Endodermal cell (in vitro differentiated cells): ENCODE results near the gene SNX5. TPM values are rescaled to one million over a fixed set of nuclear protein-coding genes. Genes with fewer than 3 reads are reported as not detected.

ENCODE experiments used
- DNase-seq: peaks from one replicate; pipeline ENCODE4 v3.0.0-alpha.2; 2017
- H3K27ac ChIP-seq: 2 replicates; pipeline ENCODE4 v1.5.1; 2013; ENCODE audit warnings: mild to moderate bottlenecking, low read depth, low read length, moderate library complexity
- H3K27me3 ChIP-seq: 2 replicates; pipeline ENCODE4 v1.6.1; 2013; ENCODE audit warnings: mild to moderate bottlenecking, low read length, moderate library complexity; ENCODE audit not compliant: insufficient read depth, control insufficient read depth, poor library complexity, severe bottlenecking
- H3K36me3 ChIP-seq: 2 replicates; pipeline ENCODE4 v1.7.0; 2013; ENCODE audit warnings: mild to moderate bottlenecking, low read length, moderate library complexity; ENCODE audit not compliant: control insufficient read depth, insufficient read depth
- H3K4me1 ChIP-seq: one replicate; pipeline ENCODE4 v1.7.0; 2013; ENCODE audit warnings: low read length; ENCODE audit not compliant: control insufficient read depth, insufficient read depth
- H3K4me3 ChIP-seq: 2 replicates; pipeline ENCODE4 v1.5.1; 2013; ENCODE audit warnings: mild to moderate bottlenecking, low read length, moderate library complexity
- H3K9ac ChIP-seq: 2 replicates; pipeline ENCODE4 v1.6.1; 2013; ENCODE audit warnings: mild to moderate bottlenecking, low read length, moderate library complexity; ENCODE audit not compliant: poor library complexity, severe bottlenecking; ENCODE audit errors: extremely low read depth
- H3K9me3 ChIP-seq: 2 replicates; pipeline ENCODE4 v1.6.1; 2013; ENCODE audit warnings: mild to moderate bottlenecking, low read length, moderate library complexity; ENCODE audit not compliant: control insufficient read depth
- H3K27ac Mint-ChIP-seq: 2 replicates; pipeline ENCODE4 v1.8.0; 2020; ENCODE audit warnings: mixed read lengths
- H3K27me3 Mint-ChIP-seq: 2 replicates; pipeline ENCODE4 v1.8.0; 2021; ENCODE audit warnings: mild to moderate bottlenecking, mixed read lengths; ENCODE audit not compliant: insufficient read depth
- H3K36me3 Mint-ChIP-seq: 2 replicates; pipeline ENCODE4 v1.8.0; 2020; ENCODE audit warnings: low read depth, mixed read lengths
- H3K4me1 Mint-ChIP-seq: 2 replicates; pipeline ENCODE4 v1.8.0; 2020; ENCODE audit warnings: mixed read lengths
- H3K4me3 Mint-ChIP-seq: 2 replicates; pipeline ENCODE4 v1.8.0; 2020; ENCODE audit warnings: mild to moderate bottlenecking, moderate library complexity, mixed read lengths
- H3K9me3 Mint-ChIP-seq: 2 replicates; pipeline ENCODE4 v1.8.0; 2020; ENCODE audit warnings: mild to moderate bottlenecking, mixed read lengths
- WGBS, 2 experiments: methylation state at CpG; one replicate each; pipeline versions ENCODE4 v1.1.5 to v1.1.7; 2013; ENCODE audit warnings: missing lambda C conversion rate in 2 of 2, mixed read lengths in 1 of 2; ENCODE audit not compliant: insufficient coverage in 1 of 2, insufficient read length in 1 of 2; 5-methylcytosine and 5-hydroxymethylcytosine counted together
- total RNA-seq, 2 donors: library from RNA; stranded (reverse); fragmentation: NEBNext Ultra II Directional in 1 of 2; extraction: Animal tissue kit (Norgen Biotek cat#: 25700) in 1 of 2; gene quantifications; 2 replicates in 1 of 2; 3 replicates in 1 of 2; pipeline ENCODE4 v1.2.1, GENCODE V29; 2021
- TF ChIP-seq, protein P1 (sequence below): fragments of 200-600 bp; sonication (generic); conservative IDR thresholded peaks from 2 replicates; pipeline ENCODE4 v1.5.0; 2021; ENCODE audit warnings: antibody characterized with exemption, mild to moderate bottlenecking

SNX5 gene
- total RNA-seq, 2 donors from 2014 or later = 170 to 171 TPM

DNA sequence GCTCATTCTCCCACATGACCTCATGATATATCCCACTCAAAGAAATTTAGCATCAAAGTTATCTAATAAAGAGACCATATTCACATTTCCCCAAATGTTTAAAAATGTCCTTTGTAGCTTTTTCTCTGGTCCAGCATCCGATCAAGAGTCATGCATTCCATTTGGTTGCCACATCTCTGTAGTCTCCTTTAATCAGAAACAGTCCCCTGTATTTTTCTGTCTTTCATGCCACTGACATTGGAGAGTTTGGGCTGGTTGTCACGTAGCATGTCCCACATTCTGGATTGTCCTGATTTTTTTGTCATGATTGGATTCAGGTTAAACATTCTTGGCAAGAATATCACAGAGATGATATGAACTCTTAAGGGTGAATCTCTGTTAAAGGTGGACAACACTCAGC lies 55.7 kb downstream of the SNX5 start:
- H3K9ac ChIP-seq = no peak overlapping the region
- H3K9me3 ChIP-seq = no peaks in the 10 kb centered on the region
- TF ChIP-seq, protein P1, sequence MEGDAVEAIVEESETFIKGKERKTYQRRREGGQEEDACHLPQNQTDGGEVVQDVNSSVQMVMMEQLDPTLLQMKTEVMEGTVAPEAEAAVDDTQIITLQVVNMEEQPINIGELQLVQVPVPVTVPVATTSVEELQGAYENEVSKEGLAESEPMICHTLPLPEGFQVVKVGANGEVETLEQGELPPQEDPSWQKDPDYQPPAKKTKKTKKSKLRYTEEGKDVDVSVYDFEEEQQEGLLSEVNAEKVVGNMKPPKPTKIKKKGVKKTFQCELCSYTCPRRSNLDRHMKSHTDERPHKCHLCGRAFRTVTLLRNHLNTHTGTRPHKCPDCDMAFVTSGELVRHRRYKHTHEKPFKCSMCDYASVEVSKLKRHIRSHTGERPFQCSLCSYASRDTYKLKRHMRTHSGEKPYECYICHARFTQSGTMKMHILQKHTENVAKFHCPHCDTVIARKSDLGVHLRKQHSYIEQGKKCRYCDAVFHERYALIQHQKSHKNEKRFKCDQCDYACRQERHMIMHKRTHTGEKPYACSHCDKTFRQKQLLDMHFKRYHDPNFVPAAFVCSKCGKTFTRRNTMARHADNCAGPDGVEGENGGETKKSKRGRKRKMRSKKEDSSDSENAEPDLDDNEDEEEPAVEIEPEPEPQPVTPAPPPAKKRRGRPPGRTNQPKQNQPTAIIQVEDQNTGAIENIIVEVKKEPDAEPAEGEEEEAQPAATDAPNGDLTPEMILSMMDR = no peak
- no peak overlapping the region for H3K4me3 ChIP-seq
- no peak for DNase-seq
- H3K4me1 ChIP-seq = no peaks in the 10 kb centered on the region
- 75 to 90% methylated on average over 2 of the region's 2 CpGs for WGBS, 2 experiments
- Mint-ChIP-seq H3K4me3 (no peak overlapping the region), H3K27ac (no peak overlapping the region), H3K36me3 (no peaks in the 10 kb centered on the region), H3K27me3 (no peaks in the 10 kb centered on the region), H3K4me1 (no peaks in the 10 kb centered on the region), H3K9me3 (no peaks in the 10 kb centered on the region)
- no peaks in the 10 kb centered on the region for H3K36me3 ChIP-seq
- H3K27me3 ChIP-seq = no peaks in the 10 kb centered on the region
- H3K27ac ChIP-seq = no peak overlapping the region

DNA sequence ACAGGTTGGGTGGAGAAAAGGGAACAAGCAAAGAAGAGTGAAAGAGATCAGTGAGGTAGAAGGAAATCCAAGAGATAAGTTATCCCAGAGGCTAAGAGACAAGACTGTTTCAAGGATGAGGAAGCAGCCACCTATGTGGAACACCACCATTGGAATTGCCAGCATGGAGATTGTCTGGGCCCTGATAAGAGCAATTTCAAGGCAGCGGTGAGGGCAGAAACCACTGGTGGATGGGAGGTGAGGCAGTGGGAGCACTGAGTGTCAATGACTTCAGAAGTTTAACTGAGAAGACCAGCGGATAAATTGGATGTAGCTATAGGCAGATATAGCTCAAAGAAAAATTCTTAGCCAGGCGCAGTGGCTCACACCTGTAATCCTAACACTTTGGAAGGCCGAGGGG lies 56.7 kb downstream of the SNX5 start:
- TF ChIP-seq, protein P1 = no peak
- no peak overlapping the region for H3K9ac ChIP-seq
- H3K4me3 ChIP-seq = no peak overlapping the region
- Mint-ChIP-seq H3K27me3 (no peaks in the 10 kb centered on the region), H3K27ac (no peak overlapping the region), H3K36me3 (no peaks in the 10 kb centered on the region), H3K4me3 (no peak overlapping the region), H3K4me1 (no peaks in the 10 kb centered on the region), H3K9me3 (no peaks in the 10 kb centered on the region)
- no peaks in the 10 kb centered on the region for H3K9me3 ChIP-seq
- WGBS, 2 experiments = 62 to 67% methylated on average over 3 to 4 of the region's 4 CpGs
- H3K27ac ChIP-seq = no peak overlapping the region
- DNase-seq = no peak
- no peaks in the 10 kb centered on the region for H3K27me3 ChIP-seq
- no peaks in the 10 kb centered on the region for H3K36me3 ChIP-seq
- no peaks in the 10 kb centered on the region for H3K4me1 ChIP-seq

DNA sequence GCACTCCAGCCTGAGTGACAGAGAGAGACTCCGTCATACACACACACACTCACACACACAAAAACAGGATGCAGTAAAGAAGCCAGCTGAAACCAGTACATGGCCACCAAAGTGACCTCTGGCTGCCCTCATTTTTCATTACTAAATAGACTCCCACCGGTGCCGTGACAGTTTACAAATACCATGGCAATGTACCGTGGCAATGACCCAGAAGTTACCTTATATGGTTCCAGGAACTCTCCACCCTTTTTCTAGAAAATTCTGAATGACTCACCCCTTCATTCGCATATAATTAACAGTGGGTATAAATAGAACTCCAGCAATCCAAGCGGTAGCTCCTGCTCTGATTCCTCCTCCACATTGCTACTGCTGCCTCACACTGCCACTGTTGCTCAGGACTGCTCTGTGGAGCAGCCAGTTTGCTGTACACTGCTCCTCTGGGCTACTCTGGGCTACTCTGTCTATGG lies 57.7 kb downstream of the SNX5 start:
- Histone ChIP-seq H3K4me1 (no peaks in the 10 kb centered on the region), H3K36me3 (no peaks in the 10 kb centered on the region), H3K4me3 (no peak overlapping the region), H3K27me3 (no peaks in the 10 kb centered on the region), H3K9me3 (no peaks in the 10 kb centered on the region), H3K27ac (no peak overlapping the region), H3K9ac (no peak overlapping the region)
- Mint-ChIP-seq H3K9me3 (no peaks in the 10 kb centered on the region), H3K4me1 (no peaks in the 10 kb centered on the region), H3K27me3 (peaks cover 3% of the 10 kb centered on the region), H3K36me3 (no peaks in the 10 kb centered on the region), H3K27ac (no peak overlapping the region), H3K4me3 (no peak overlapping the region)
- 89 to 100% methylated on average over 5 to 6 of the region's 6 CpGs for WGBS, 2 experiments
- TF ChIP-seq, protein P1 = no peak
- DNase-seq = no peak
